Measurements from ENCODE around the gene MT1G.

DNA sequence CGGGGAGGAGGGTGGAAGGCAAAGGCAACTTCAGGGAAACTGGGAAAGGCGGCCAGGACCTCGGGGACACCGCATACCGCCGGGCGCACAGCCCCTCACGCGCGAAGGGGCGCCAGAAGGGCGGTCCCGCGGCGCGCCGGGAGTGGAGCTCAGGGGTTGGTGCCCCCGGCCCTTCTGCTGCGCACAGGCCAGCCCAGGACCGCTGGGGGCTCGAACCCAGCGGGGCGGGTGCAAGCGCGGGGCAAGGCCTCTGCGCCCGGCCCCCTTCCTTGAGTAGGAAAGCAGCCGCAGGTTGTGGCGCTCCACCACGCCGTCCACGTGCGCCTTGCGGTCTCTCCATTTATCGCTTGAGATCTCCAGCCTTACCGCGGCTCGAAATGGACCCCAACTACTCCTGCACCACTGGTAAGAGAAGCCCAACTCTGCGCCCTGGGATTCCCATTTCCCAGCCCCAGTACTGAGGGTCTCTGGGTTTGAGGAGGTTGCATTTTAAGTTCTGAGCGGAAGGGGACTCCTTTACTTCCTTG, 32.4 kb downstream of the MT1G start:
- no peak for TF ChIP-seq NFRKB (IDR thresholded peaks at IDR 0.05)
- TF ChIP-seq SP1 (IDR thresholded peaks at IDR 0.05) = no peak
- no peak for TF ChIP-seq SUZ12 (IDR thresholded peaks at IDR 0.05)
- no peak for TF ChIP-seq FOXA1 (IDR thresholded peaks at IDR 0.05)
- no peak for TF ChIP-seq TARDBP (IDR thresholded peaks at IDR 0.05)

Data from HEK293T (cell line).